ENCODE data around the gene EXOC4. TPM values are rescaled to one million over a fixed set of nuclear protein-coding genes. Genes with fewer than 3 reads are reported as not detected.

Gene EXOC4
- polyA plus RNA-seq, 3 donors = 68.1 to 75.1 (median 70.9) TPM

DNA sequence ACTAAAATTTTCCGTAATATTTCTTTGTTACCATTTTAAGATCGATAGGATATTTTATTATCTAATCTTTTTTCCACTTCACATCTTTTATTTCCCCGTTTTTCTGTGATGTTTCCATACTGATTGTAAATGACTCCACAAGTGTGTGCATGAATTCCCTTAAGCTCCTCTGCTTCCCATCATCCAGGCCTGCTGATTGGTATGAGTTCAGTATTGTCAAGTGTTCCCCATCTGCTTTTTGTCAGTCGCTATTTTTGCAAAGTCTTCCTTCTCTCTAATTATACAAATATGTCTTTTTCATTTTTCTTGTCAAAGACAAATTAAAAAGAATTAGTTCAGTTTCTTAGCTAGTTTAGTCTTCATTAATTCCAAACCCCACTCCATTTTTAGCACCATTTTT lies 184.7 kb downstream of the EXOC4 start:
- no peak for DNase-seq (ENCODE audit: extremely low read depth in 1 of 11, low read depth in 9 of 11, low spot score in 4 of 11)

DNA sequence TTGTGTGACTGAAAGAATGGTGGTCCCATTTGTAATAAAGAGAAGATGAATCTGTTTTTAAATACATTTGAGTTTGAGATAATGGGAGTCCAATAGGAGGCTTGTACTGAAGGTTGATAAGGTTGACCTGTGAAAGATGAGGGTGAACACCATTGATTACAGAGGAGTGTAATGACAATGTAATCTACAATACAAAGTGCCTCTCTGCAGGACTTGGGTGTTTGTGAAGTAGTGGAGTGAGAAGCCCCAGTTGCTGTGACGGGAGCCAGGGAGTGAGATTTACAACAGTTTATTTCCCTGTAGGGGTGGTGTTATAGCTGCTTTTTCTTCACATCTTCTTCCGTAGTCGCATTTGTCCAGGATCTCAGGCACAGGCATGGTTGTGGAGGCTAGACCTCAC lies 189.9 kb downstream of the EXOC4 start:
- DNase-seq (ENCODE audit: extremely low read depth in 1 of 11, low read depth in 9 of 11, low spot score in 4 of 11) = no peak

DNA sequence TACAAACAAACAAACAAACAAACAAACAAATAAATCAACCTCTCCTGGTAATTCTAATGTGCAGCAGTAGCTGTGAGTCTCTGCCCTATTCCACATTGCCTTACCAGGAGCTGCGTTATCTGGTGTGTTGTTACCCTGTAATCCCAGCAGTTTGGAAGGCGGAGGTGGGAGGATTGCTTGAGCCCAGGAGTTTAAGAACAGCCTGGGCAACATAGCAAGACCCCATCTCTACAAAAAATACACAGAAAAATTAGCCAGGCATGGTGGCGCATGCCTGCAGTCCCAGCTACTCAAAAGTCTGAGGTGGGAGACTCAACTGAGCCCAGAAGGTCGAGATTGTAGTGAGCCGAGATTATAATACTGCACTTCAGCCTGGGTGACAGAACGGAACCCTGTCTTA lies 192.7 kb downstream of the EXOC4 start:
- no peak for DNase-seq (ENCODE audit: extremely low read depth in 1 of 11, low read depth in 9 of 11, low spot score in 4 of 11)

DNA sequence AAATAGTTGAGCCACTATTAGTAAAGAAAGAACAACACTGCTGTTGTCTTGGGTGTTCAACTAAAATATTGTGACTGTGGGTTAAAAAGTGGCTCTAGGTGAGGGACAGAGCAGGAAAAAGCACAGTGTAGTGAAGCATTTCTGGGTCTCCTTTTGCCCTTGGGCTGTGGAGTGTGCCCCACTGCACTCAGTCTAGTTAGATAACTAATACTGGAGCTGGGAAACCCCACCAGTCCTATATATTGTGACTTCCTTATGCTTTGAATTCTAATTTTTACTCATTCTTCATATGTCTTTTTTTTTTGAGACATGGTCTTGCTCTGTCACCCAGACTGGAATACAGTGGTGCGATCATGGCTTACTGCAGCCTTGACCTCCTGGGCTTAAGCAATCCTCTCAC lies 195.1 kb downstream of the EXOC4 start:
- no peak for DNase-seq (ENCODE audit: extremely low read depth in 1 of 11, low read depth in 9 of 11, low spot score in 4 of 11)

DNA sequence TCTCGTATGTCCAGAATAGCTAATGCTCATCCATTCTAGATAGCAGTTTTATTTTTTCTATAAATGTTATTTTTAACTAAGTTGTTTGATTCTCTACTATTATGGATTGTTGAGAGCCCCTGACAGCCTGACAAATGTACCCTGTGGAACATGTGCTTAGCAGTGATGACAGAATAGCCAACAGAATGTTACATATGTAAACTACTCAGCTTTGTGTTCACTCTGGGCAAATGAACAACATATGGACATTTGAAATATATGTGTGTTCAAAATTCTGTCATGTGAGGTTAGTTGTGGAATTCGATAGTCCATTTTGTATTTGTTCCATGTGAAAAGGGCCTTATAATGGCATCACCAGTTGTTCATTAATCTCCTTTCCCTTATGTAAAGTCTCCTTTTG lies 199.7 kb downstream of the EXOC4 start:
- DNase-seq (ENCODE audit: extremely low read depth in 1 of 11, low read depth in 9 of 11, low spot score in 4 of 11) = no peak

DNA sequence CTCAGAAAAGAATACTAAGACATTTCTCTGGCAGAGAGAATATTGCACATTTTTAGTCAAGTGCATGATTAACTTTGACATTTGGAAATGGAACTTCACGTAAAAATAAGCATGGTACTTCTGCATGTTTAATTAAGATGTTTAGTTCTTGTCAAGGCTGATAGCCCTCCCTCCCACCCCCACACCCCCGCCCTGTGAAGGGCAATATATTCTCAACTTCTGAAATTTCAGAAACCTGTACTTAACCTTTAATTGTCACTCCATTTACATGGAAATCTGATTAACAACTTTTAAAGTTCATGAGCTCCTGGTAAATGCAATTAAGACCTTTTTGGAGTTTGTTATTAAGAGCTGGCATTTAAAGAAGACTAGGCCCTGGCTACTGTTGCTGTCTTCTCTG lies 205.8 kb downstream of the EXOC4 start:
- DNase-seq (ENCODE audit: extremely low read depth in 1 of 11, low read depth in 9 of 11, low spot score in 4 of 11) = no peak

DNA sequence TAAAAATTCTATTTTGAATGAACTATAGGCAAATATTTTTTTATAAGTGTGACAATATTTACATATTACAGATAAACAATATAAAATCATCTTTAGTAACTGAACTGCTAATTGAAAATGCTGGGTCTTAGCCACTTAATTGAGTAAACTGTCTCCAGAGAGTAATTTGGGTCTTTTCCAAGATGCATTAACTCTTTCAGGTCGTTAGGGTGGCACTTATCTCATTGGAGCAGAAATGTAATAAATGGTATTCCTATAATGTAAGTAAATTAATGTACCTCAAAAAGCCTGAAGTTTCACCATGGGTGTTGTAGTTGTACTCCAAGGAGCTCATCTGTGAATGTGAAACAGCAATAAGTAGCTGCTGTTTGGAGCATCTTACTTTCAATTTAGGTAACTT lies 208.5 kb downstream of the EXOC4 start:
- no peak for DNase-seq (ENCODE audit: extremely low read depth in 1 of 11, low read depth in 9 of 11, low spot score in 4 of 11)

DNA sequence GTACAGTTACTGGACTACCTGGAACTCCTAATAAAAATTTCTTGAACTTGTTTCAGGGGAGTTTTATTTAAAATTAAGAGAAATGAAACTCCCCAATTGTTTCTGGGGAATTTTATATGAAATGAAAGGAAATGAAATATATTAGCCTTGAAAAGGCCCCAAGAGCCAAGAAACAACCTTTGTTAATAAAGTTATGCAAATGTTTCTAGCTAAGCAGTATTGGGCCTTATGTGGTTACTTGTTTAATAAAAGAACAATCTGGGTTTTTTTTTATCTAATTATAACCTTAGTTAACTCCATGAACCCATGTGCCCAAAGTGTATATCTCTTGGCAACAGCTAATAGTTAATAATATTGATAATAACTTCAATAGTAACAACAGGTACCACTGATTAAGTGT lies 222.8 kb downstream of the EXOC4 start:
- DNase-seq (ENCODE audit: extremely low read depth in 1 of 11, low read depth in 9 of 11, low spot score in 4 of 11) = no peak

DNA sequence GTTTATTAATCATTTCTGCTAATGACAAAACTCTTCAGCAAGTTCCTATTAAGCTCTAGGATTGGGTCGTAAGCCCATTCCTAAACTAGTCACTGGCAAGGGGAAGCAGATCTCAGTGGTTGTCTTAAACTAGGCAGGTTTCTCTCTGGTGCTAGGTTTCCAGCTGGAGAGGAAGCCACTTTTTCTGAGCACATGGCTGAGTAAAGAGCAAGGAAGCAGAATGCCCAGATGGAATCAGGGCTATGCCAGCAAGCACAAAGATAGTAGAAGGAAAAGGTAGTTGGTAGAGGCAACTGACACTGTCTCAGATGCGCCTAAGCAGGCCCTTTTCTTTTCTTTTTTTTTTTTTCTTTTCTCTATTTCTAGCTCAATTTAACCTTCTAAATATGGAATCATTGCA lies 224.9 kb downstream of the EXOC4 start:
- DNase-seq (ENCODE audit: extremely low read depth in 1 of 11, low read depth in 9 of 11, low spot score in 4 of 11) = no peak

DNA sequence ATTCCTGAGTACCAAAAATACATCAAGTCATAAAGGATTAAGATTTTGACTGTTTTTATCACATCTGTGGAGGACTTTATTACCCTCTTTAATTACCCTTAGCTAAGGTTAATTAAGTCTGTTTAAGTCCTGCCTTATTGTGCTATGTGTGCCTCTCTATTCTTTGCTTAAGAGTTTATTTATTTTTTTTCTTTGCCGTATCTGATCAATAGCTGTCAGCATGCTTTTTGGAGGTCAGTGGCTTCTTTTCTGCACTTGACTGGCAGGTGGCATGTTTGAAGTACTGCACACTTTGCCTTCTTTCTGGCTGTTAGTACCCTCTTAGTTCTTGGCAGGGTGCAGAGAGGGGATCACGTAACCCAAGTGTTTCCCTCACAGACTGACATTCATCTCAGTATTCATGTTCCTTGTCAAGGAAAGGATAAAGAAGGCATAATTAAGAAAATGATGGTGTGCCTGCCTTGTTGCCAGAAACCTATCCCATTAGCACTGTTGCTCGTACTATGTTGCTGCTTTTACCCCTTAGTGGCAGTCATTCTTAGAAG lies 225.8 kb downstream of the EXOC4 start:
- DNase-seq (ENCODE audit: extremely low read depth in 1 of 11, low read depth in 9 of 11, low spot score in 4 of 11) = no peak

DNA sequence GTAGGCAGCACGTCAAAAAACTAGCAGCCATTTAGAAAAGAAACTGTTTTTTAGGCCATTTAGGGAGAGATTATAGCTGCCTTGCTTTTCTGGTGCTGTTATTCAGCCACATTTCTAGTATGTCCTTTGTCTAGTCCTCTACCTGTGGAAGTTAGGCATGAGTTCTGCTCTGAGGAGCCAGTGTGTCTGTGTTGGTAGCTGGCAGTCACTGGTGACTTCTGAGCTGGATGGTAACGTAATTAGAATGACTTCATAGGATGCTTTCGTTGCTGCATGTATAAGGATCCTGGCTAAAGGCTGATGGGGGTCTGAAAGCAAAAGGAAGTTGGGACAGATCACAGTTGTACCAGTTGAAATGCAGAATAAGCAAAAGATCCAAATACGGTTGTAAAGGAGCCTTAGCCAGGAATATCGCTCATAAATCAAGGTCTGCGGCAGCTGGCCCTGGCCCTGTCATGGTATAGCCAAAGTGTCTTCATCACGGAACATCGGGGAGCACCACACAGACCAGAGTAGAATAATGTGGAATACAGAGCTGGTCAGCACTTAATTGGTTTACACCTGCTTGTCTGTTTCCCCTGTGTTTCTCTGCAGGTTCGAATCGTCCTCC lies 226.7 kb downstream of the EXOC4 start:
- no peak for DNase-seq (ENCODE audit: extremely low read depth in 1 of 11, low read depth in 9 of 11, low spot score in 4 of 11)

DNA sequence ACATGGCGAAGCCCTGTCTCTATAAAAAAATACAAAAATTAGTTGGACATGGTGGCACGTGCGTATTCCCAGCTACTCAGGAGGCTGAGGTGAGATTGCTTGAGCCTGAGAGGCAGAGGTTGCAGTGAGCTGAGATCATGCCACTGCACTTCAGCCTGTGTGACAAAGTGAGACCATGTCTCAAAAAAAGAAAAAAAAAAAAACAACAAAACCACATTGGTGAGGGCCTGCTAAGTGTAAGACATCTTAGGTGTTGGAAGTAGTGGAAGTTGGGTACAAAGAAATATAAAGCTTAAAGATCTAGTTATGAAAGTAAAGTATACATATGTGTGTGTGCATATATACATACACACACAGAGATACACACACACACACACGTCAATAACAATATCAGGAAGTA lies 228.0 kb downstream of the EXOC4 start:
- no peak for DNase-seq (ENCODE audit: extremely low read depth in 1 of 11, low read depth in 9 of 11, low spot score in 4 of 11)

DNA sequence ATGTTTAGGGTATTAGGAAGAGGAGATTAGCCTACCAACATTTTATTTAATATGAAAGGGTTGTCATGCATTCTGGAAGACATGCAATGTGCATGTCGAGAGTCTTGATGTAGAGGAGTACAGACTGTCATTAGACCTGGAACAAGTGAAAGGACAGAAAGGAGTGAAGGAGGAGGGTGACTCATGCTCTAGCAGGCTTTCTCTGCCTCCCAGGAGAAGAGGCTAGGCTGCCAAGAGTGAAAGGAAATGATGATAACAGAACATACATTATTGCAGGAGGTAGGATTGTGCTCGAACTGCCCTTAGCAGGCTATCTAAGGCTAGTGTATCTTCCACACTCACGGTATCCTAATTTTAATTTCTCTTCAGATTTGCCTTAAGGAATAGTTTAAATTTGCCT lies 228.8 kb downstream of the EXOC4 start:
- no peak for DNase-seq (ENCODE audit: extremely low read depth in 1 of 11, low read depth in 9 of 11, low spot score in 4 of 11)

DNA sequence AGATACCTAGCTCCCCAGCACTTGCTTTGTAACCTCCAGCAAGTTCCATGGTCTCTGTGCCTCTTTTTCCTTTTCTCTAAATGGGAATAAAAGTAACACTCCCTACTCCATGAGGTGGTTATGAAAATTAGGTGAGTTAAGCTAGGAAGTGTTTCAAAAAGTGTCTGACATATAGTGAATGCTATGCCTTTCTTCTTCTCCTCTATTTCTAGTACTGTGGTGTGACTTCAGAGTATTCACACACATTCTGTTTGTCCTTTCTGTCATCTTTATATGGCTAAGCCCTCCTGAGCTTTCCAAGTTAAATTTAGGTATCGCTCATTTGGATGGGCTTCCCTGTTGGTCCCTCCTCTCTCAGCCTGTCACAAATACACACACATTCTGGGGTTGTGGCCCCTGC lies 229.7 kb downstream of the EXOC4 start:
- DNase-seq (ENCODE audit: extremely low read depth in 1 of 11, low read depth in 9 of 11, low spot score in 4 of 11) = no peak

DNA sequence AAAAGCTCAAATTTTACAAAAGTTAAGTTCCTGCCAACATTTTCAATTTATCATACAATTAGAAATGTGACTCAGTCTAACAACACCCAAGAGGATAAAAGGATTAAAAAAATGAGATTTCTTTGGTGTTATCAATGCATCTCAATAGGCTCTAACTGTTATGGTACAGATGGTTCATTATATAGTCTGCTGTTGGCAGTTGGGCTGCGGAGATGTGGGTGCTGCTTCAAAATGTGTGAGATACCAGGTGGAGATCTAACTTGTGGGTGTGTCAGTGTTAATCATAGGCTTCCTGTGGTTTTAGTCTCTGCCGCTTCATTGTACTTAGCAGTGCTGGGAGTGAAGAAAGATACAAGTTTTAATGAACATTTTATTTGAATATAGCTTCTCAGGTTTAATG lies 231.2 kb downstream of the EXOC4 start:
- DNase-seq (ENCODE audit: extremely low read depth in 1 of 11, low read depth in 9 of 11, low spot score in 4 of 11) = no peak

DNA sequence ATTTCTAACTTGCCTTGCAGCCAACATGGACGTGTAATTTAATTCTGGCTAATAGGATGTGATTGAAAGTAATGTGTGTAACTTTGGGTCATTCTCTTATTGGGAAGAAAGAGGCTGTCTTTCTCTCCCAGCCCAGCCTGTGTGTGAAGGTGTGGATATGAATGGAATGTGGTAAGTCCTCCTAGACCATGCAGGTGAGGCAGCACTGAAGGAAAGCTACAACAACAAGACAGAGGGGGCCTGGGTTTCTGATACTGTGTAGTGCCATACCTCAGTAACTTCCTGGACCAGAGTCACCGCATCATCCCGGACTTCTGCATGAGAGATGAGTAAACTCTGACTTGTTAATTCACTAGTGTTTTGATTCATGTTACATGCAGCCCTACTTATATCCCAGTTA lies 237.0 kb downstream of the EXOC4 start:
- DNase-seq (ENCODE audit: extremely low read depth in 1 of 11, low read depth in 9 of 11, low spot score in 4 of 11) = no peak

DNA sequence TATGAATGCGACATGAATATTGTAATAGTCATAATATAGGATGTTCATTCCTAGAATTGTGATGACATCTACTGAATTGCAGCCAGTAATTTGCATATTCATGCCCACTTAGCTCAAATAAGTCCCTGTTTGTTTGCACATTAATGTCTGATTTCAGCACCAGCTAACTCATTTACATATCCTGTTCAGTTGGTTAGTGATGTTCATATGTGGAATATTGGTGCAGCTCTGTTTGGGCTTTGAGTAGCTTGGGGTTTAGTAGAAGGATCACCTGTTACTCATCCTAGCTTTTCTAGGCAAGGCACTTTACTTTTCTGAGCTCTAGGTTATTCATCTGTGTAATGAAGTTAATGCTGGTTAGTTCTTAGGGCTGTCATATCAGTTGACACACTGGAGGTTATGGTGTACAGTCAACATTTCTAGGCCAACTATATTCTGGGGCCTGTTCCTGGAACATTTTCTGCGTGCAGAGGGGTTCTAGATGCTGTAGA lies 238.4 kb downstream of the EXOC4 start:
- no peak for DNase-seq (ENCODE audit: extremely low read depth in 1 of 11, low read depth in 9 of 11, low spot score in 4 of 11)

DNA sequence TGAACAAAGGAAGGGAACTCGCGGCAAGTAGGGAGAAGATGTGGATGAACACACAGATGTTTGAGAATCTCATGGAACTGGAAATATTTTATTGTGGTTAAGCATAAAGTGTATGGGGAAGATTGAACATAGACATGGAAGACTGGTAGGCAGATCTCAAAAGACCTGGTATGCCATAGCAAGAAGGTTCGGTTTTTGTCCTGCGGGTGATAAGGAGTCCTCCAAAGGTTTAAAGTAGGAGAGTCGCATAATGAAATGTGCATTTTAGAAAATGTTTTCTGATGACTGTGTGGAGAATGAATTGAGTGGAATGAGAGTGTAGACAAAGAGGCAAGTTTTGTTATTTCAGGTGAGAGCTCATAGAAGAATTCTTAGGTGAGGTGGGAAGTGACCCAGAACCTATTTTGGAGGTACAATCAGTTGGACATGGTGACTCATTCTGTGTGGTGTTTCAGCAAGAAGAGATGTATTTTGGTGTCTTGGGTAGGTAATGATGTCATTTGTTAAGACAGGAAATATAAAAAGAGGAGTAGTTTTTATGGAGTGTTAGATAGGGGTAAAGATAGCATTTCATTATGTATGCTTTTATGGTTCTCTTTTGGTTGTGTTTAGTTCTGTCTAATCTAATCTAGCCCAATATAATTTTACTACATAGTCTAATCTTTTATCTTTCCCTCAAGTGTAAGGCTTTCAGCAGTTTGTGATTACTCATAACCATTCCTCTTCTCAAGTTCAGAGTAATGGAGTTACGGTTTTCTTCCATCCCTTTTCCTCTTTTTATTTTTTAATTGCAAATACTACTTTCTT lies 239.2 kb downstream of the EXOC4 start:
- no peak for DNase-seq (ENCODE audit: extremely low read depth in 1 of 11, low read depth in 9 of 11, low spot score in 4 of 11)

DNA sequence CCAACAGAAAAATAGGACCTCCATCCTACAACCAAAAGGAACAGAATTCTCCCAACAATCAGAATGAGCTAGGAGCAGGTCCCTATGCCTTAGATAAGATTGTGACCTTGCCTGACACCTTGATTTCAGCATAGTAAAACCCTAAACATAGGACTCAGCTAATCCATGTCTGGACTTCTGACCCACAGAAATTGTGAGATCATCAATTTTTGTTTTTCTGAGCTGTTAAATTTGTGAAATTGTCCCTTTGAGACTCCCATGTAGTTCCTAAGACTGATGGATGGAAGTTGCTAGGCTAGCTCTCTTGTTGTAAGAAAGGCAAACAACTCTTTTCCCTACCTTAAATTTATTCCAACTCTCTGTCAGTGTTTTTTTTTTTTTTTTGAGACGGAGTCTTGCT lies 244.2 kb downstream of the EXOC4 start:
- DNase-seq (ENCODE audit: extremely low read depth in 1 of 11, low read depth in 9 of 11, low spot score in 4 of 11) = no peak

DNA sequence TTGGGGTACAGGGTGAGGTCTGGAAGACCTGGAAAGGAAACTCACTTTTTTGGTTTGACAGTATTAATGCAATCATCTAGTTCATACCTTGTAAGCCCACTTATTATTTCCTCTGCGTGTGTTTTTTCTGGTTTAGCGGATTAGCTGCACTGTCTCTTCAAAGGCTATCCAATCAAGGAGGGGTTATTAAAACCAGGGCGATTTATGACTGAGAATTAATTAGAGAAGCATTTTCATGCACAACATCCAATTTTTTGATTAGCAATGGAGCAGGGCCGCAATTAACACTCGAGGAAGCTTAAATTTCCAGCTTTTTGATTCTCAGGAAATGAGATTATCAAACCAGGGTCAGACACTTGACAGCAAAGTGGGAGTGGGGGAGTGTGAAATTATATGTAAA lies 248.9 kb downstream of the EXOC4 start:
- DNase-seq (ENCODE audit: extremely low read depth in 1 of 11, low read depth in 9 of 11, low spot score in 4 of 11) = no peak

DNA sequence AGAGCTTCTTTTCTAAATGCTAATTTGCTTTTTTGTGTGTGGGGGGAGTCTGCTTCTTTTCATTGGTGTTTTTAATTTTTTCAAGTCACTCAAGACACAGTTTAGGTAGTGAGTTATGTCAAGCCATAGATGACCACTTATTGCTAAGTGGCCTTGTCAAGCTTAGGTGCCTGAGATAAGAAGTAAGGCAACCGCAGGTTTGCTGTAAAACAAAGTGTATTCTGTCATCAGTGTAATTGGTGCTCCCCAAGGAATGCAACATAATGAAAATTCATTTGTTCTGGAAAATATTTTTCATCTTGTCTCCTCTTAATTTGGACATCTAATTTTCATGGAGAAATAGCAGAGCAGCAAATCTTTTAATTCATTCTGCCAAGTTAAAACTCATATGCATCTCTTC lies 249.6 kb downstream of the EXOC4 start:
- DNase-seq (ENCODE audit: extremely low read depth in 1 of 11, low read depth in 9 of 11, low spot score in 4 of 11) = no peak

All from renal cortex interstitium (tissue), 11 donors.